Gastroesophageal sphincter (tissue), 4 donors: ENCODE measurements around the gene TMEM163. TPM values are rescaled to one million over a fixed set of nuclear protein-coding genes. Genes with fewer than 3 reads are reported as not detected.

Source experiments
- ATAC-seq: fragments of 150-250 bp; one replicate; pipeline ENCODE4 v1.9.1; 2016; ENCODE audit warnings: mild to moderate bottlenecking, moderate library complexity
- H3K27ac ChIP-seq, 4 donors: fragments of 200-600 bp; sonication (generic) in 3 of 4; 1 replicate in 3 of 4; 2 replicates in 1 of 4; pipeline ENCODE4 v1.5.1; 2016 to 2019
- H3K27me3 ChIP-seq: fragments of 200-600 bp; sonication (generic); one replicate; pipeline ENCODE4 v1.5.1; 2019
- H3K36me3 ChIP-seq, 2 donors: fragments of 200-600 bp; sonication (generic); one replicate each; pipeline ENCODE4 v1.5.1; 2019; ENCODE audit warnings: control low read depth in 1 of 2
- H3K4me1 ChIP-seq, 3 donors: fragments of 200-600 bp; sonication (generic); 1 replicate in 2 of 3; 2 replicates in 1 of 3; pipeline ENCODE4 v1.5.1; 2016 to 2019; ENCODE audit warnings: control low read depth in 2 of 3
- H3K4me3 ChIP-seq, 2 donors: fragments of 200-600 bp; sonication (generic); one replicate each; pipeline ENCODE4 v1.5.1; 2019; ENCODE audit warnings: mild to moderate bottlenecking in 1 of 2, moderate library complexity in 1 of 2
- H3K9me3 ChIP-seq, 3 donors: fragments of 200-600 bp; sonication (generic); one replicate each; pipeline ENCODE4 v1.5.1; 2017 to 2019; ENCODE audit warnings: control low read depth in 2 of 3
- EP300 ChIP-seq: sonication (generic); formaldehyde crosslinking; IDR thresholded peaks from one replicate; pipeline ENCODE4 v1.6.1; 2017; ENCODE audit warnings: antibody characterized with exemption, mild to moderate bottlenecking
- POLR2A ChIP-seq, 2 donors: fragments of 450-650 bp; IDR thresholded peaks; one replicate each; pipeline ENCODE4 v1.6.1; 2017; ENCODE audit warnings: antibody characterized with exemption in 2 of 2, mild to moderate bottlenecking in 2 of 2, moderate library complexity in 1 of 2
- POLR2AphosphoS5 ChIP-seq: sonication (generic); formaldehyde crosslinking; IDR thresholded peaks from one replicate; pipeline ENCODE4 v1.6.1; 2017; ENCODE audit warnings: antibody characterized with exemption
- WGBS, 2 donors: methylation state at CpG; one replicate each; pipeline ENCODE4 v1.1.5; 2018; ENCODE audit warnings: low coverage in 1 of 2; 5-methylcytosine and 5-hydroxymethylcytosine counted together
- total RNA-seq, 4 donors: library from RNA; depleted of rRNA; stranded (reverse); fragments of >200 nt; gene quantifications; one replicate each; pipeline ENCODE4 v1.1.0, GENCODE V29; 2016
- TF ChIP-seq, protein P1 (sequence below), 4 experiments: fragments of 200-600 bp in 2 of 4; fragments of 450-650 bp in 2 of 4; sonication (generic) in 1 of 4; IDR thresholded peaks; one replicate each; pipeline ENCODE4 v1.5.1; 2017 to 2019; ENCODE audit warnings: antibody characterized with exemption in 4 of 4, mild to moderate bottlenecking in 2 of 4, moderate library complexity in 2 of 4

TMEM163 gene
- total RNA-seq, 4 donors from 2014 or later, result 0.27 to 2.5 (median 0.60) TPM

GRCh38 chr2:134647607-134648256, 71.1 kb downstream of the TMEM163 start:
- H3K9me3 ChIP-seq, result no peaks in the 10 kb centered on the region
- no peak for ATAC-seq
- H3K27me3 ChIP-seq, result no peaks in the 10 kb centered on the region
- TF ChIP-seq POLR2AphosphoS5 (no peak), EP300 (no peak), POLR2A (IDR thresholded peaks at IDR 0.05) (no peak)
- TF ChIP-seq, protein P1, sequence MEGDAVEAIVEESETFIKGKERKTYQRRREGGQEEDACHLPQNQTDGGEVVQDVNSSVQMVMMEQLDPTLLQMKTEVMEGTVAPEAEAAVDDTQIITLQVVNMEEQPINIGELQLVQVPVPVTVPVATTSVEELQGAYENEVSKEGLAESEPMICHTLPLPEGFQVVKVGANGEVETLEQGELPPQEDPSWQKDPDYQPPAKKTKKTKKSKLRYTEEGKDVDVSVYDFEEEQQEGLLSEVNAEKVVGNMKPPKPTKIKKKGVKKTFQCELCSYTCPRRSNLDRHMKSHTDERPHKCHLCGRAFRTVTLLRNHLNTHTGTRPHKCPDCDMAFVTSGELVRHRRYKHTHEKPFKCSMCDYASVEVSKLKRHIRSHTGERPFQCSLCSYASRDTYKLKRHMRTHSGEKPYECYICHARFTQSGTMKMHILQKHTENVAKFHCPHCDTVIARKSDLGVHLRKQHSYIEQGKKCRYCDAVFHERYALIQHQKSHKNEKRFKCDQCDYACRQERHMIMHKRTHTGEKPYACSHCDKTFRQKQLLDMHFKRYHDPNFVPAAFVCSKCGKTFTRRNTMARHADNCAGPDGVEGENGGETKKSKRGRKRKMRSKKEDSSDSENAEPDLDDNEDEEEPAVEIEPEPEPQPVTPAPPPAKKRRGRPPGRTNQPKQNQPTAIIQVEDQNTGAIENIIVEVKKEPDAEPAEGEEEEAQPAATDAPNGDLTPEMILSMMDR (IDR thresholded peaks at IDR 0.05), result no peak
- H3K36me3 ChIP-seq, result no peaks in the 10 kb centered on the region
- H3K4me1 ChIP-seq, result no peaks in the 10 kb centered on the region
- H3K27ac ChIP-seq, result no peak overlapping the region
- 67 to 81% methylated on average over 1 to 3 of the region's 10 CpGs for WGBS, 2 donors
- no peak overlapping the region for H3K4me3 ChIP-seq

- no peak overlapping the region for H3K4me3 ChIP-seq
- TF ChIP-seq POLR2AphosphoS5, result no peak
- TF ChIP-seq, protein P1 (IDR thresholded peaks at IDR 0.05), result no peak
- TF ChIP-seq EP300, result no peak
- no peak for TF ChIP-seq POLR2A (IDR thresholded peaks at IDR 0.05)
- WGBS, 2 donors, result 90 to 92% methylated on average over 1 of the region's 1 CpG
- no peaks in the 10 kb centered on the region for H3K4me1 ChIP-seq
- no peaks in the 10 kb centered on the region for H3K27me3 ChIP-seq
- no peaks in the 10 kb centered on the region for H3K9me3 ChIP-seq
- no peak overlapping the region for H3K27ac ChIP-seq
- ATAC-seq, result no peak
- no peaks in the 10 kb centered on the region for H3K36me3 ChIP-seq
Observed at GRCh38 chr2:134642938-134643337, 75.9 kb downstream of the TMEM163 start.

GRCh38 chr2:134640494-134640893, 78.3 kb downstream of the TMEM163 start:
- Histone ChIP-seq H3K27ac (no peak overlapping the region), H3K9me3 (no peaks in the 10 kb centered on the region), H3K4me1 (no peaks in the 10 kb centered on the region), H3K27me3 (peaks cover 6% of the 10 kb centered on the region), H3K4me3 (no peak overlapping the region), H3K36me3 (no peaks in the 10 kb centered on the region)
- no peak for ATAC-seq
- 45 to 66% methylated on average over 1 to 4 of the region's 4 CpGs for WGBS, 2 donors
- TF ChIP-seq EP300, result no peak
- no peak for TF ChIP-seq POLR2A (IDR thresholded peaks at IDR 0.05)
- TF ChIP-seq, protein P1 (IDR thresholded peaks at IDR 0.05), result no peak
- TF ChIP-seq POLR2AphosphoS5, result no peak

GRCh38 chr2:134639265-134639664, 79.5 kb downstream of the TMEM163 start:
- TF ChIP-seq POLR2A (IDR thresholded peaks at IDR 0.05) (no peak), EP300 (no peak), POLR2AphosphoS5 (no peak)
- TF ChIP-seq, protein P1 (IDR thresholded peaks at IDR 0.05), result no peak
- Histone ChIP-seq H3K4me3 (no peak overlapping the region), H3K27ac (no peak overlapping the region), H3K27me3 (peaks cover 6% of the 10 kb centered on the region), H3K4me1 (no peaks in the 10 kb centered on the region), H3K36me3 (no peaks in the 10 kb centered on the region), H3K9me3 (no peaks in the 10 kb centered on the region)
- WGBS, 2 donors, result 43 to 60% methylated on average over 2 of the region's 2 CpGs
- ATAC-seq, result no peak

- H3K4me1 ChIP-seq, result no peaks in the 10 kb centered on the region
- no peaks in the 10 kb centered on the region for H3K36me3 ChIP-seq
- ATAC-seq, result no peak
- TF ChIP-seq EP300, result no peak
- TF ChIP-seq POLR2A (IDR thresholded peaks at IDR 0.05), result no peak
- TF ChIP-seq POLR2AphosphoS5, result no peak
- TF ChIP-seq, protein P1 (IDR thresholded peaks at IDR 0.05), result no peak
- 33 to 80% methylated on average over 1 of the region's 1 CpG for WGBS, 2 donors
- H3K27me3 ChIP-seq, result peaks cover 6% of the 10 kb centered on the region
- no peak overlapping the region for H3K27ac ChIP-seq
- no peaks in the 10 kb centered on the region for H3K9me3 ChIP-seq
- H3K4me3 ChIP-seq, result no peak overlapping the region
Observed at GRCh38 chr2:134636714-134637113, 82.1 kb downstream of the TMEM163 start.
